Stomach (tissue), 9 donors: ENCODE results near the gene SLC17A8. TPM values are rescaled to one million over a fixed set of nuclear protein-coding genes. Genes with fewer than 3 reads are reported as not detected.
A peak's percentile ranks its signal among the peaks of the same experiment; 100 is the strongest.

Experiments used
- DNase-seq, 2 donors: peaks; one replicate each; pipeline versions ENCODE4 v3.0.0 to v3.0.0-alpha.2; 2013 to 2019
- H3K27ac ChIP-seq, 5 donors: fragments of 200-600 bp in 4 of 5; sonication (generic) in 4 of 5; one replicate each; pipeline ENCODE4 v1.5.1; 2013 to 2019; ENCODE audit warnings: mild to moderate bottlenecking in 1 of 5, moderate library complexity in 1 of 5
- H3K27me3 ChIP-seq, 3 donors: fragments of 200-600 bp; sonication (generic); one replicate each; pipeline ENCODE4 v1.5.1; 2017 to 2019; ENCODE audit warnings: mixed run types in 1 of 3
- H3K36me3 ChIP-seq, 4 donors: fragments of 200-600 bp; sonication (generic); 1 replicate in 3 of 4; 2 replicates in 1 of 4; pipeline ENCODE4 v1.5.1; 2016 to 2019
- H3K4me1 ChIP-seq, 4 donors: fragments of 200-600 bp; sonication (generic); one replicate each; pipeline ENCODE4 v1.5.1; 2016 to 2019
- H3K4me3 ChIP-seq, 4 donors: fragments of 200-600 bp; sonication (generic) in 3 of 4; one replicate each; pipeline ENCODE4 v1.5.1; 2016 to 2019; ENCODE audit warnings: mild to moderate bottlenecking in 1 of 4
- H3K9me3 ChIP-seq, 4 donors: fragments of 200-600 bp; sonication (generic); one replicate each; pipeline ENCODE4 v1.5.1; 2016 to 2019
- CTCF ChIP-seq, 7 experiments: fragments of 450-650 bp in 4 of 7; fragments of 200-600 bp in 3 of 7; sonication (generic) in 3 of 7; IDR thresholded peaks; one replicate each; pipeline ENCODE4 v1.5.1; 2016 to 2019; ENCODE audit warnings: antibody characterized with exemption in 7 of 7, control low read depth in 2 of 7, mild to moderate bottlenecking in 1 of 7
- EP300 ChIP-seq: sonication (generic); formaldehyde crosslinking; IDR thresholded peaks from one replicate; pipeline ENCODE4 v1.6.1; 2017; ENCODE audit warnings: antibody characterized with exemption
- POLR2A ChIP-seq, 4 donors: fragments of 450-650 bp; IDR thresholded peaks; one replicate each; pipeline ENCODE4 v1.6.1; 2016; ENCODE audit warnings: antibody characterized with exemption in 4 of 4, control low read depth in 2 of 4, mild to moderate bottlenecking in 1 of 4, moderate library complexity in 1 of 4
- POLR2AphosphoS5 ChIP-seq, 3 donors: sonication (generic); formaldehyde crosslinking; IDR thresholded peaks; one replicate each; pipeline ENCODE4 v1.6.1; 2016; ENCODE audit warnings: antibody characterized with exemption in 3 of 3
- WGBS, 5 donors: extraction: QIAGEN DNeasy Blood & Tissue Kit in 3 of 5; methylation state at CpG; one replicate each; pipeline versions ENCODE4 v1.1.5 to v1.1.7; 2013 to 2018; 5-methylcytosine and 5-hydroxymethylcytosine counted together
- intact Hi-C: fragments of 100-400 bp; cut with DNase I; formaldehyde crosslinking; loops from one replicate; pipeline ENCODE4 v1.15.1; 2023; ENCODE audit warnings: low total_unique reads
- polyA plus RNA-seq, 3 donors: library from polyadenylated mRNA; stranded (reverse); fragments of 200-250 nt; gene quantifications; one replicate each; pipeline ENCODE4 v1.2.3, GENCODE V29; 2013
- total RNA-seq, 5 donors: library from RNA; depleted of rRNA; stranded (reverse); fragments of >200 nt; gene quantifications; one replicate each; pipeline versions ENCODE4 v1.1.0 to v1.2.3, GENCODE V29; 2014 to 2016
- donor health status: healthy with polysubstance abuse.
- donor health status: Bipolar disorder and iron deficiency.
- donor health status: healthy.

SLC17A8 gene
- total and polyA plus RNA-seq, 8 donors = 0.29 to 16.8 (median 1.7) TPM; not detected in 5

- H3K9me3 ChIP-seq = no peaks in the 10 kb centered on the region
- H3K4me1 ChIP-seq = peaks cover 0 to 33% (median 15%) of the 10 kb centered on the region in 4 donors
- intact Hi-C loops = no loop called here
- DNase-seq = peak in 1 of 2 donors; percentile 31
- H3K4me3 ChIP-seq = no peak overlapping the region
- H3K27ac ChIP-seq = no peak overlapping the region
- TF ChIP-seq EP300 (no peak), POLR2A (IDR thresholded peaks at IDR 0.05) (no peak), CTCF (IDR thresholded peaks at IDR 0.05) (no peak), POLR2AphosphoS5 (IDR thresholded peaks at IDR 0.05) (no peak)
- H3K27me3 ChIP-seq = no peaks in the 10 kb centered on the region
- no peaks in the 10 kb centered on the region for H3K36me3 ChIP-seq
- 24 to 63% (median 48%) methylated on average over 3 of the region's 3 CpGs for WGBS, 5 donors
Measured at GRCh38 chr12:100447381-100447780, 90.5 kb downstream of the SLC17A8 start.

GRCh38 chr12:100448656-100449055 is 91.8 kb downstream of the SLC17A8 start:
- peak in 1 of 2 donors; percentile 26 for DNase-seq
- H3K27ac ChIP-seq = no peak overlapping the region
- intact Hi-C loops = no loop called here
- no peaks in the 10 kb centered on the region for H3K9me3 ChIP-seq
- peaks cover 0 to 25% (median 12%) of the 10 kb centered on the region in 4 donors for H3K4me1 ChIP-seq
- no peaks in the 10 kb centered on the region for H3K36me3 ChIP-seq
- H3K4me3 ChIP-seq = no peak overlapping the region
- WGBS, 5 donors = 6 to 32% (median 22%) methylated on average over 1 of the region's 1 CpG
- TF ChIP-seq POLR2AphosphoS5 (IDR thresholded peaks at IDR 0.05) (no peak), CTCF (IDR thresholded peaks at IDR 0.05) (no peak), EP300 (no peak), POLR2A (IDR thresholded peaks at IDR 0.05) (no peak)
- H3K27me3 ChIP-seq = no peaks in the 10 kb centered on the region

GRCh38 chr12:100450735-100451134 is 93.9 kb downstream of the SLC17A8 start:
- intact Hi-C loops = no loop called here
- H3K4me3 ChIP-seq = no peak overlapping the region
- H3K27me3 ChIP-seq = no peaks in the 10 kb centered on the region
- no peaks in the 10 kb centered on the region for H3K9me3 ChIP-seq
- H3K27ac ChIP-seq = no peak overlapping the region
- 21 to 50% (median 34%) methylated on average over 3 of the region's 3 CpGs for WGBS, 5 donors
- DNase-seq = no peak
- no peak for TF ChIP-seq CTCF (IDR thresholded peaks at IDR 0.05)
- no peak for TF ChIP-seq POLR2A (IDR thresholded peaks at IDR 0.05)
- TF ChIP-seq EP300 = no peak
- no peak for TF ChIP-seq POLR2AphosphoS5 (IDR thresholded peaks at IDR 0.05)
- peaks cover 0 to 41% (median 14%) of the 10 kb centered on the region in 4 donors for H3K4me1 ChIP-seq
- no peaks in the 10 kb centered on the region for H3K36me3 ChIP-seq

- intact Hi-C loops = no loop called here
- TF ChIP-seq EP300 (no peak), CTCF (IDR thresholded peaks at IDR 0.05) (no peak), POLR2A (IDR thresholded peaks at IDR 0.05) (no peak), POLR2AphosphoS5 (IDR thresholded peaks at IDR 0.05) (no peak)
- WGBS, 5 donors = 50 to 70% (median 54%) methylated on average over 3 of the region's 3 CpGs
- Histone ChIP-seq H3K4me1 (peaks cover 0 to 21% (median 5%) of the 10 kb centered on the region in 4 donors), H3K27me3 (no peaks in the 10 kb centered on the region), H3K9me3 (no peaks in the 10 kb centered on the region), H3K36me3 (no peaks in the 10 kb centered on the region), H3K27ac (no peak overlapping the region), H3K4me3 (no peak overlapping the region)
- DNase-seq = peak in 1 of 2 donors; percentile 37
Measured at GRCh38 chr12:100453951-100454350, 97.1 kb downstream of the SLC17A8 start.
